Stimulated activated CD4-positive, alpha-beta T cell treated with anti-CD3 and anti-CD28 coated beads, Interleukin-12 subunit alpha, Interleukin-12 subunit beta, amount 100 ng/mL, for 24 hours (primary cell): ENCODE results near the gene CDH4.
"Not testable (repeated sequence)": the region's sequence is repeated elsewhere in the genome, so short reads cannot be mapped to it uniquely, and the experiment has no call there.

Experiments used
- DNase-seq, 2 experiments: peaks; one replicate each; pipeline ENCODE4 v3.0.0-alpha.2; 2020; ENCODE audit warnings: low read depth in 2 of 2

Gene CDH4

GRCh38 chr20:61417221-61417941 is 165.3 kb downstream of the CDH4 start:
- no peak for DNase-seq

- no peak for DNase-seq
These were observed 166.9 kb downstream of the CDH4 start for GRCh38 chr20:61419010-61419409.

DNA sequence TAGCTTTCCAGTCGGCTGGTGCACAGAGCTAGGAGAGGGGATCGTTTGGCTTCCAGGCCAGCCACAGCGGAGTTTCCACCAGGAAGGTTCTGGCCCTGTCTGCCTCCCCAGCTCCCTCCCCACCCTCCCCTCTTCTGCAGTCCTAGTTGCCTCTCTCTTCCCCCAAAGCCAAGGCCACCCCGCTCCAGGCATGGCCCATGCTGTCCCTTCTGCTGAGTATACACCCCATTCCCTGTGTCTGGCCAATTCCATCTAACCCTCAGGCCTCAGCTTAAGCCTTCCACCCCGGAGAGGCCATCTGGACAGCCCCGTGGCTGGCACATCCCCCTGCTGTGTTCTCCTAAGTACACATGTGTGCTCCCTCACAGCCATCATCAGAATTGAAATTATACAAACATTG is 167.4 kb downstream of the CDH4 start:
- DNase-seq: no peak

DNA sequence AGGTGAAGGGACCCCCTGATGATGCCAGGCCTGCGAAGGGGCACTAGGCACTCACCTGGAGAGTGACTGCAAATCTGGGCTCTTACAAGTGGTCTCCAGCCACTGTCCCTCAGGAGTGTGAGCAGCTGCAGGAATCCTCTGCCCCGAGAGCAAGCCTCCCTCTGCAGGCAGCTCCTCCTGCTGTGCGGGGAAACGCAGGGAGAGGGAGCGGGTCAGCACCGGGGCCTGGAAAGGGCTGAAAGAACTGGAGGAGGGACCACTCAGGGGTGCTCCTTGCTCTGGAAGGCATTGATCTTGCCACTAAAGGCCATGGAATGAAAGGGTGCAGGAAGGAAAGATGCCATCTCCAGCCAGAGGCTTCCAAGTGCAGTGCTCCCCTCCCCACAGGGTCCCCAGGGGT is 168.0 kb downstream of the CDH4 start:
- DNase-seq: no peak

DNA sequence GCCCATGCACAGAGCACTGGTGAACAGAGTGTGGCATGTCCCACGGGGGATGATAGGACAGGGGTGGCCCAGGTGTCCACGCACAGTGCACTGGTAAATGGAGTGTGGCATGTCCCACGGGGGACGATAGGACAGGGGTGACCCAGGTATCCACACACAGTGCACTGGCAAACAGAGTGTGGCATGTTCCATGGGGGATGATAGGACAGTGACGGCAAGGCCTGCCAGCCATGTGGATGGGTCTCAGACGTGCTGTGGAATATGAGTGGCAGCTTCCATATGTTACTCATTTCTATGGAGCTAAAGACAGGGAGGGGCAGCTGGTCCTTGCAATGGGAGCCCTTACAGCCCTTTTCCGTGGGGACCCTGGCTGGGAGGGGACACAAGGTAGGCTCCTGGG is 168.7 kb downstream of the CDH4 start:
- no peak for DNase-seq

DNA sequence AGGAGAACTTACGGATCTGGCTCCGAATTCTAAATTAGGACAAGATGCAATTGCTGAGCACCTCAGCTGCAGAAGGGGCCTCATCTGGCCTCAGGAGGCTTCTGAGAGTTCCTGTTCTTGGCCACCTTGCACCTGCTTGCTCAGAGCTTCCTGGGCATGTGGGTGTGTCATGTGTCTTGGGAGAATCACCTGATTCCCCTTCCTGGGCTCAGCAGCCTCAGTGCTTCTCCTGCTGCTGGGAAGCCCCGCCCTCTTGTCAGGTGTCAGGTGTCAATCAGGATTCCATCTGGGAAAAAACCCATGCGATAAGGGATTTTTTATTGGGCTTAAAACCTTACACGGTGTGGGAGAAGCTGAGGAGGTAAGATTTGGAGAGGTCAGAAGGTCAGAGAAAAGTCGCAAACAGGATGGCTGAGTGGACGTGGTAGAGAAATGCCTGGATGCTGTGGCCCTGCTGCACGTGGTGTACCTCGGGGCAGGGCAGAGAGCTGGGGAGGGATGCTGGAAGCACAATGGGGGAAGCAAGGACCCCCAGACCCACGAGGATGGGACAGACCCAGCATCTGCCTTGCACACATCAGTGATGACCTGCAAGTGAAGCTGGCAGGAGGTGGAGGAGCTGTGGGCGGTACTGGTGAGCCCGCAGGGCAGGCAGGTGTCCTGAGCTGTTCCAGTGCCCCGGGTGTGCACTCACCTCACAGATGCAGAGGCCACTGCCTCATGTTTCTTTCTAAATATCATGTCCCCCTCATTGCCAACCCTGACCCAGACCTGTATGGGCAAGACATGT is 170.8 kb downstream of the CDH4 start:
- DNase-seq: no peak

DNA sequence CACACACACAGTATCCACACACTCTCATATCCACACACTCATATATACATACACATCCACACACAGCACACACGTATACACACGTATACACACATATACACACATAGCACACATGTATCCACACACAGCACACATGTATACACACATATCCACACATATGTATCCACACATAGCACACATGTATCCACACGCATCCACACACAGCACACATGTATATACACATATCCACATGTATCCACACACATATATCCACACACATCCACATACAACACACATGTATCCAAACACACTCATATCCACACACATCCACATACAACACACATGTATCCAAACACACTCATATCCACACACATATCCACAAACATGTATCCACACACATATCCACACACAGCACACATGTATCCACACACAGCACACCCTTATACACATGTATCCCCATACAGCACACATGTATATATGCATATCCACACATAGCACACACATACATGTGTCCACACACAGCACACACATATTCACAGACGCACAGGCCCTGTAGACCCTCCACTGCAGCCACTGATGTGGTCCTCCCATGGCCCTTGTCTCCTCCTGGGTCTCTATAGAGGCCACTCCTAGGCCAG is 172.1 kb downstream of the CDH4 start:
- no peak for DNase-seq

DNA sequence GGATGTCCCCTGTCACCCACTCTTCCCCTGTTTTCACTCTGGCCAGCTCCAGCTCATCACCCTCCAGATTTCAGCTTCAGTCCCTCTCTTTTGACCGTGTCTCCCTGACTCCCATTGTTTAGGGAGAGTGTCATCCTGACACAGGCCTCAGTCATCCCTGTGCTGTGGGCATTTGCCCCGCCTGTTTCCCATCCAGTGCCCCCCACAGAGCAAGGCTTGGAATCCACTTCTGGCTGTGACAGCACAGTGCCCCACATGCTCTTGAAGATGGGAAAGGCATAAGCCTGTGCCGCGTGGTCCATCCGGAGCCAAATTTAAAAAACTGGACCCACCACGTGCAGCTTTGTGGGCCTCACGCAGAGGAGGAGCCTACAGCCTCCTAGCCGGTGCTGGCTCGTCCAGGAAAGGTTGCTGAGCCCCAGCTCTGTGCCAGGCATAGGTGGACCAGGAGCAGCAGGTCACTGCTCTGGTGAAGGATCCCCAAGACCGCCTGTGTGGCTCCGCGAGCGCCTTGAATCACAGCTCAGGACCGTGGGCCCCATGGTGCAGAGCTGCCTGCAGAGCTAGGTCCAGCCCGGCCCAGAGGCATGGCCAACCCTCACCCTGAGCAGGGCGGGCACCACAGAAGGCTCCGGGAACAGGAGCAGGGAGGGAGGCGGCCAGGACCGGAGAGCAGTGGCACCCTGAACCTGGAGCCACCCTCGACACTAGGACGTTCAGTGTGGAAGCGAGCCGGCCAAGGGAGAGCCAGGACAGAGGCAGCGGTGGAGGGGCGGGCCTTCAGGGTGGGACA is 172.8 kb downstream of the CDH4 start:
- no peak for DNase-seq

DNA sequence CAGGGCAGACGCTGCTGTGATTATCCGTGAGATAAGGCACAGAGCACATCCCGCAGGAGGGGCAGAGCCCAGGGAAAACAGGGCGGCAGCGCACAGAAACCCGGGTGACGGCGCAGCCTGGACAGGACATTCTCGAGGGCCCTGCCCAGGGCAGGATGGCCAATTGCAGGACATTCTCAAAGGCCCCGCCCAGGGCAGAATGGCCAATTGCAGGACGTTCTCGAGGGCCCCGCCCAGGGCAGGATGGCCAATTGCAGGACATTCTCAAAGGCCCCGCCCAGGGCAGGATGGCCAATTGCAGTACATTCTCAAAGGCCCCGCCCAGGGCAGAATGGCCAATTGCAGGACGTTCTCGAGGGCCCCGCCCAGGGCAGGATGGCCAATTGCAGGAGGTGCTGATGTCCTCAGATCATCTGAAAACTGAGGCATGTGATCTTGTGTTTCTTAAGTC is 173.5 kb downstream of the CDH4 start:
- DNase-seq: not testable (repeated sequence)

GRCh38 chr20:61426352-61426751 is 174.3 kb downstream of the CDH4 start:
- DNase-seq: no peak

DNA sequence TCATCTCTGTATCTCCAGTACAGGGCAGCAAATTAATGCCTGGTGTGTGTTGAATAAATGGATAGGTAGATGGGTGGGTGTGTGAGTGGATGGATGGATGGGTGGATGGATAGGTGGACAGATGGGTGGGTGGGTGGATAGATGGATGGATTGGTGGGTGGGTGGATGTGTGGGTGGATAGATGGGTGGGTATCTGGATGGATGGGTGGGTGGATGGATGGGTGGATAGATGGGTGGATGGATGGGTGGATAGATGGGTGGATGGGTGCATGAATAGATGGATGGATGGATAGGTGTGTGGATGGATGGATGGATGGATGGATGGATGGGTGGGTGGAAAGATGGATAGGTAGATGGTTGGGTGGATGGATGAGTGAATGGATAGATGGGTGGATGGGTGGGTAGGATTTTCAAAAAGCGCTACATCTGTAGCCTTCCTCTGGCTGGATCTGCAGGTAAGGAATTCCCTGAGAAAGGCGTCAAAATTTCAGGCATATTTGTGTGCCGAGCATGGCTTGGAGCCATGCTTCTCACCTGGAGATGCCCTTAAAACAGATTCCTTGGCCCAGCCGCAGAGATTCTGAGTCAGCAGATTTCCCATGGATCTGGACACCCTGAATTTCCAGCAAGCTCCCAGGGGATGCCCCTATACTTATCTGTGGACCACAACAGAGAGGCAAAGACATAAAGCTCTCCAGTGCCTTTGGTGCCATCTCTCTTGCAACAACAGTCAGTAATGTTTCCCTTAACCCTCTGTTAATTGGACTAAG is 177.6 kb downstream of the CDH4 start:
- no peak for DNase-seq

GRCh38 chr20:61430228-61430624 is 178.2 kb downstream of the CDH4 start:
- no peak for DNase-seq

DNA sequence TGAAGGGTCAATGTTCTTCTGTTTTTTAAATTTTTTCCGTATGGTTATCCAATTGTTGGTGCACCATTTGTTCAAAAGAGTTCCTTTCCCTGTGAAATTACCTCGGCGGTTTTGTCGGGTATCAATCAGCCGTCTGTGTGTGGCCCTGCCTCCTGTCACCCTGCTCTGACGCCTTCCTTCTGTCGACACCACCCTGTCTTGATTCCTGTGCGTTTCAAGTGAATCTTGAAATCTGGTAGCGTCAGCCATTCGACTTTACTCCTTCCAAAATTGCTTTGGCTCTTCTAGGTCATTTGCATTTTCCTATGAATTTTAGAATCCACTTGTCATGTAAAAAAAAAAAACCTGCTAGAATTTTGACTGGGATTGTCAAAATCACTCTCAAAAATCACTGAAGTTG is 181.1 kb downstream of the CDH4 start:
- no peak for DNase-seq

GRCh38 chr20:61433816-61434215 is 181.8 kb downstream of the CDH4 start:
- no peak for DNase-seq

DNA sequence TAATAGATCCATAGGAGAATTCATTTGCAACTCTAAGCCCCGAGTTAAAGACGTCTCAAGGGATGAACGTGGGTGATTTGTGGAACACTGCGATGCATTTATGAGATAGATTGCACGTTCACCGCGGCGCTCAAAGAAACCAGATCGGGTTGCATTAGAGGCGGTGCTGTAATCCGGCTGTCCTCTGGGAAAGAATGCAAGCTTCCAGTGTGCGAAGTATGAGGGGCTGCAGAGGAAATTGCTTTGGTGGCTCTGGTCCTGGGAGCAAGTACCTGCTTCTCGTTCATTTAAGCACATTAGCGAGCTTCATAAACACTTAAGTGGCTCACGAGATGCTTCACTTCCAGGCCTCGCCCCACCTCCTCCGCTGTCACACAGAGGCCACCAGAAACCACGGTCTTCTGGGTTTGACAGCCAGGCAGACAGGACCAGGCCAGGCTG is 182.3 kb downstream of the CDH4 start:
- DNase-seq: no peak

DNA sequence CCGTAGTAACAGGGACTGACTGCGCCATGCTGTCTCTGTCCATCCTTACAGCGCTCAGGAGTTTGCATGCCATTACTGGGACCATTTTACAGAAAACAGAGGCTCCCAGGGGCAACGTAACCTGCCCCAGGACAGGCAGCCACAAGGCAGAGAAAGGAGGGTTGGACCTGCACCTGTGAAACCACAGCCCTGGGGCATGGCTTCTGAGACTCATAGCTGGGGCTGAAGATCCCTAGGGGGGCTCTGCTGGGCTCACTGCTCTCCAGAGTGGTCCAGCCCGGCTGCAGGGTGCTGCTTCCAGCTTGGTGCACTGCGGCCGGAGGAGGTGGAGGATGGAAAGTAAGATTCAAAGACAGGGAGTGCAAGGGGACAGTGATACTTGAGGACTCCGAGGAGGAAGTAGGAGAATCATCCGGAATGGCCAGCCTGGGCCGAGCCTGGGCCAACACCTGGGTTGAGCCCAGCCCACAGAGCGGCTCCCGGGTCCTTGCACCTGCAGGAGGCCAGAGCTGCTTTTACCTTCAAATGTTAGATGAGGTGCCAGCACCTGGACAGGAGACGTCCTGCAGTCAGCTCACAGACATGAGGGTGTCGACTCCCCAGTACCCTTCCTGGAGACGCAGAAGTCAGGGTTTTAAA is 183.2 kb downstream of the CDH4 start:
- DNase-seq: no peak

DNA sequence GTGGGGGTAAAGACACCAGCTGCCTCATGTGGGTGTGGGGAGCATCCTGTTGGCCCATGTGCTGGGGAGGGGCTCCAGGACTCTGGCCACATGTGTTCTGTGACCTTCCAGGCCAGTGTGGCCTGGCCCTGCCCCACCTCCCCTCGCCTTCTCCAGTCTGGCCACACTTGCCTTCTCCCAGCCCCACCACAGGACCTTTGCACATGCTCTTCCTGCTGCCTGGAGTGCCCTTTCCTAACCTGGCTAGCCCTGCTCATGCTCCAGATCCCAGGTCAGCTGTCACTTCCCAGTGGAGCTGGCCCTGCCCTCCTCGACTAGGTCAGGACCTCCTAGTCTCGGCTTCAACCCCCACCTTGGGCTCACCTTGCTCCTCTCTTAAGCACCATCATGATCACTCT is 183.8 kb downstream of the CDH4 start:
- no peak for DNase-seq

DNA sequence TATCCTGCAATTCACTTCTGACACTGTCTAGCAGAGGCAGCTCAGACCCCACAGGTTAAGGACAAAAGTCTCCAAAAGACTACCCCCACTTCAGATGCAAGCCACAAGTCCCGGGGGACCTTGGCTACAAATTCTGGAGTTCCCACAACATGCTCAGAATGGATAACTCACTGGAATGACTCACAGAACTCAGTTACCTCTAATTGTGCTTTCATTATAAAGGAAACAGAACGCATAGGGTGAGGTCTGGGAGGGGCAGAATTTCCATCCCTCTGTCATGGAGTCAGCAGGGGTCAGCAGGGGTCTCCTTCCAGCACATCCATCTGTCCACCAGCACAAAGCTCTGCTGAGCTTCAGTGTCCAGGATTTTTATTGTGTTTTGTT is 184.2 kb downstream of the CDH4 start:
- DNase-seq: no peak

DNA sequence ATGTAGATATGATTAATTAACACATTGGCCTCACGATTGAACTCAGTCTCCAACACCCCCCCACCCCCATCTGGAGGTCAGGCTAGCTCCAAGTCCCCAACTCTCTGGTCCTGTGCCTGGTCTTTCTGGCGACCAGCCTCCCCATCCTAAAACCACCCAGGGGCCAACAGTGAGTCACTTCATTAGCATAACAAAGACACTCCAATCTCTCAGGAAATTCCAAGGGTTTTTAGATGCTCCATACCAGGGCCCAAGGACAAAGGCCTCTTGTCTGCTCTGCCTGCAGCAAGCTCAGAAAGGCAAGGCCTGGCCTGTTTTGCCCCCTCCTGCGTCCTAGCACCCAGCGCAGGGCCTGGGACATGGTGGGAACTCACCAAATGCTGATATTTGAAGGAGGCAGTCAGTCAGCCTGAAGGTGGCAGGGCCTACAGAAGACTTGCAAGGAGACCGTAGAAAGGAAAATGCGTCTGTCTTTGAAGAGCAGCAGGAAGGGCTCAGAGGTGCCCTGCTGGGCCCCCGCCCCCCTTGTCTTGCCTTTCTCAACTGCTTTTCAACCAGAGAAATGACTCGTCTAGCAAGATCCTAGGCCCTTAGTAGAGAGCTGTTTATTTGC is 184.7 kb downstream of the CDH4 start:
- DNase-seq: no peak
